Activated naive CD8-positive, alpha-beta T cell treated with anti-CD3 and anti-CD28 coated beads, Interleukin-2, amount 10 ng/mL, durations not matched to agents 7 days and 5 days (primary cell): ENCODE results near the gene GNAT1. TPM values are rescaled to one million over a fixed set of nuclear protein-coding genes. Genes with fewer than 3 reads are reported as not detected.

Experiments
- ATAC-seq: fragments of 150-1000 bp; cut with Tn5 transposase; one replicate; pipeline ENCODE4 v1.10.0; 2021; ENCODE audit warnings: low read depth, moderate library complexity
- POLR2A ChIA-PET: fragments of 350-600 bp; sonication (Branson Sonifier 250); formaldehyde crosslinking; loops from one replicate; lab custom pipeline; 2021; ENCODE audit warnings: antibody characterized with exemption; lab: Charles Lee
- DNase-seq: peaks from one replicate; pipeline ENCODE4 v3.0.0; 2021
- H3K27ac Mint-ChIP-seq: one replicate; pipeline ENCODE4 v1.8.0; 2022; ENCODE audit warnings: mild to moderate bottlenecking, mixed read lengths
- H3K27me3 Mint-ChIP-seq: one replicate; pipeline ENCODE4 v1.8.0; 2022; ENCODE audit warnings: mild to moderate bottlenecking, moderate library complexity, mixed read lengths
- H3K36me3 Mint-ChIP-seq: one replicate; pipeline ENCODE4 v1.8.0; 2021; ENCODE audit warnings: mild to moderate bottlenecking, mixed read lengths
- H3K4me1 Mint-ChIP-seq: one replicate; pipeline ENCODE4 v1.8.0; 2021; ENCODE audit warnings: mixed read lengths
- H3K4me3 Mint-ChIP-seq: one replicate; pipeline ENCODE4 v1.8.0; 2022; ENCODE audit warnings: mild to moderate bottlenecking, moderate library complexity, mixed read lengths
- H3K9me3 Mint-ChIP-seq: one replicate; pipeline ENCODE4 v1.8.0; 2021; ENCODE audit warnings: mixed read lengths
- total RNA-seq, 2 experiments: library from RNA; stranded (reverse); gene quantifications; one replicate each; pipeline ENCODE4 v1.2.3, GENCODE V29; 2021

The GNAT1 gene
- total RNA-seq, 2 experiments from 2014 or later, result not detected

DNA sequence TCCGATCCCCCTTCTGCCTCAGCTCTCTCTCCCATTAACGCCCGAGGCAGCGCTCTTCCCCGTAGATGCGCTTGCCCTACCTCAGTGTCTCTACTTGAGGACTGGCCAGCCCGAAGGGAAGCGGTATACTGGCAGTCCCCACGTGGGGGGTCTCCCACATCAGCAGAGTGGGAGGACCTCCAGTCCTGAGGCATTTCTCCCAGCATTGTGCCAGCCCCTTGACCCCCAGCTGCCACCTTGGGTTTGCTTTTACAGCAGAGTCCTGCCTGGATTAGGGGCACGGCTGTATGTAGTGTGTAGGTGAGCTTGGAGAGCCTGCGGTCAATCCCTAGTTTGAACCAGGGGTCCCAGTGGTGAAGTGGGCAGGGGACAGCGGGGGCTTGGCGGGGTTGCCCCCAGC lies 35.5 kb upstream of the GNAT1 start:
- Mint-ChIP-seq H3K36me3 (no peaks in the 10 kb centered on the region), H3K27me3 (peaks cover 37% of the 10 kb centered on the region), H3K27ac (no peak overlapping the region), H3K9me3 (no peaks in the 10 kb centered on the region), H3K4me3 (peak overlapping the region; percentile 50), H3K4me1 (peaks cover 11% of the 10 kb centered on the region)
- DNase-seq, result no peak
- no peak for ATAC-seq
- POLR2A ChIA-PET, result interaction anchor here (1.2 kb wide), 2 partner anchors 17 to 67 kb away, joined by 3 read pairs; no protein-coding TSS in a partner anchor

DNA sequence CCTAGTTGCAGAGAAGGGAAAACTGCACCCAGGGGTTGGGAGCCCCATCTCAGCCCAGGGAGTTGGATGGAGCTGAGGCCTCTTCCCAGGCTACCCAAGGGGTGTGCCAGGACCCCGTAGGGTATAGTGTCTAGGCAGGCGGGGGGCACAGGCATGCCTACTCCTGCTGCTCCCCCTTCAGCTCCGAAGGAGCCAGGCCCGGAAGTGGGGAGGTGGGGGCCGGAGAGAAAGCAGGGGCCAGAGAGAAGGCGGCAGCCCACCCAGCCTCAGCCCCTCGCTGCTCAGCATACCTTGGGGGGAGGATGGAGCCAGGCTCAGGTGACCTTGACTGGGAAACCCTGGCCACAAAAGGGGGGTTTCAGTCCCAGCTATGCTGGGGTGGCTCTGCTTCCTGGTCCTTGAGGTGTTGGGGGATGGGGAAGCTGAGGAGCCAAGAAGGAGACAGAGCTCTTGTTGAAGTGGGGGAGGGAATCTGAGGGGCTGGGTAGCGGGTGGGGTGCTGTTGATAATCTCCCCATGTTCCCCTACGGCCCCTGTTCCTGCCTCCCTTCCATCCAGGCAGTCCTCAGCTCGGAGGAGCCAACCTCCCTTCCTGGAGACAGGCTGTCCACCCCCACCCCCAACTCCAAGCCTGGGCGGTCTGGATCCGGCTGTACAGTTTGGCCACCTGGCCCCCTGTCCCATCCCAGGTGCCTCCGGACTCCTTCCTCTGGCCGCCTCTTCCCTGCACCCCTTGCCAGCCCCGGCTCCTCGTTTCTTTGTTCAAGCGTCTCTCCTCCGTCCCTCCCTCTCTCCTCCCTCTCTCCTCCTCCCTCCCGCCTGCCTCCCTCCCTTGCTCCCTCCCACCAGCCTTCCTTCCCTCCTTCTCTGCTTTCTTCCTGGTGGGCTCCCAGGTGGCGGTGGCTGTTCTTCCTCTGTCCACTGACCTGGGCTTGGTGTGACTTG lies 34.6 kb upstream of the GNAT1 start:
- H3K27ac Mint-ChIP-seq, result no peak overlapping the region
- no peaks in the 10 kb centered on the region for H3K36me3 Mint-ChIP-seq
- peaks cover 11% of the 10 kb centered on the region for H3K4me1 Mint-ChIP-seq
- peaks cover 39% of the 10 kb centered on the region for H3K27me3 Mint-ChIP-seq
- ATAC-seq (no peak), DNase-seq (no peak)
- POLR2A ChIA-PET, result interaction anchor here (0.7 to 1.2 kb wide), 3 partner anchors 16 to 68 kb away, joined by 3 read pairs; no protein-coding TSS in a partner anchor
- H3K4me3 Mint-ChIP-seq, result no peak overlapping the region
- no peaks in the 10 kb centered on the region for H3K9me3 Mint-ChIP-seq

DNA sequence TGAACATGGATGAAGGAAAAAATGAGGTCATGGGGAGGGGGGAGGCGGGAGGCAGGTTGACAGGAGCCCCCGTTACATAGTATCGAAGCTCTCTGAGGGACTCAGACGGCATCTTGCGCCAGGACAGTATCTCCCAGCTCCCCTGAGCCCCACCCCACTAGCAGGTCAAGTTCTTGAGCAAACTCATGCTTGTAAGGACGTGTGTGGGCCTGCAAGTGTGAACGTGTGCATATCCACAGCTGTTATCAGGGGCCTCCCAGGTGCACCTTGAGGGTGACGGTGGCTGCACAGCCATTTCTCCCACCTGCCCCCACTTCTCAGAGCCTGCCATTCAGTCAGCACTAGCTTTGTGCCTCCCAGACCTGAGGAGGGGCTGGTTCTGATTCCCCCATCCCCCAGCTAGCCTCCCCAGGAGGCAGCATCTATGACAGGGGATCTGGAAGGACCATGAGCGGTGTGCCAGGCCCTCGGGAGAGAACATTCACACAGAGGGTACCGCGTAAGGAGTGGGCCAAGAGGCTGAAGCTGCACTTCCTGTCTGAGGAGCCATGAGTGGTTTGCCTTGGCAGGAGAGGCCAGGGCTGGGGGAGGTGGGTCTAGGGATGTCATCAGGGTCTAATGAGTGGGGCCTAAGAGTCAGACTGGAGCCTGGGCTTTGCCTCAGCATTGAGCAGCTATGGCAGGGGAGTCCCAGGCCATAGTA lies 33.4 kb upstream of the GNAT1 start:
- DNase-seq (no peak), ATAC-seq (no peak)
- peaks cover 39% of the 10 kb centered on the region for H3K27me3 Mint-ChIP-seq
- H3K9me3 Mint-ChIP-seq, result no peaks in the 10 kb centered on the region
- H3K4me3 Mint-ChIP-seq, result no peak overlapping the region
- POLR2A ChIA-PET, result no interaction called here
- H3K4me1 Mint-ChIP-seq, result peaks cover 11% of the 10 kb centered on the region
- no peak overlapping the region for H3K27ac Mint-ChIP-seq
- H3K36me3 Mint-ChIP-seq, result no peaks in the 10 kb centered on the region

DNA sequence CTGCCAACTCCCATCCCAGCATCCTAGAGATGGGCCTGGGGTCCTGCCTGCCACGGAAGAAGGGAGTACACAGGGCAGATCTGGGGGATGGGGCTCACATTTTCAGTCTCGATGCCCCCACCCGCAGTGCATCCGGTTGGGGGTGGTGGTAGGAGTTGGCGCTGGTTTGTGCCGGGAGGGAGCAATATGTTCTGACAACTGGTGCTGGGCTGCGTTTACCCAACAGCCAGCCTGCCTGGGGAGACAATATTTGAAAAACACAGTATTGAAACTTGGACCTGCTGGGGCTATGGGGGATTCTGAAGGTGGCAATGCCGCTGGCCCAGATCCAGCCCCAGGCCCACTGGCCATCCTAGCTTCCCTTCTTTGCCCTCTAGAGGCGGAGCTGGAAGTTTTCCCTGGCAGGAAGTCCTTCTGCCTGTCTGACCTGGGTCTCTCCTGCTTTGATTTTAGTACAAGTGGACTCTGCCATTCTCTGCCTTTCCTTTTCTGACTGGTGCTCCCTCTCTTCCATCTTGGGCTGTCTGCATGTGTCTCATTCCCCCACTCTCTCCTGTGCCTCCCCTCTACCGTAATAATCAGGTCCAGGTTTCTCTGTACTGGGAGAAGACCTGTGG lies 32.8 kb upstream of the GNAT1 start:
- no peak for ATAC-seq
- no peaks in the 10 kb centered on the region for H3K36me3 Mint-ChIP-seq
- H3K27ac Mint-ChIP-seq, result no peak overlapping the region
- H3K27me3 Mint-ChIP-seq, result peaks cover 33% of the 10 kb centered on the region
- H3K4me3 Mint-ChIP-seq, result no peak overlapping the region
- H3K9me3 Mint-ChIP-seq, result no peaks in the 10 kb centered on the region
- DNase-seq, result no peak
- POLR2A ChIA-PET, result no interaction called here
- peaks cover 10% of the 10 kb centered on the region for H3K4me1 Mint-ChIP-seq

DNA sequence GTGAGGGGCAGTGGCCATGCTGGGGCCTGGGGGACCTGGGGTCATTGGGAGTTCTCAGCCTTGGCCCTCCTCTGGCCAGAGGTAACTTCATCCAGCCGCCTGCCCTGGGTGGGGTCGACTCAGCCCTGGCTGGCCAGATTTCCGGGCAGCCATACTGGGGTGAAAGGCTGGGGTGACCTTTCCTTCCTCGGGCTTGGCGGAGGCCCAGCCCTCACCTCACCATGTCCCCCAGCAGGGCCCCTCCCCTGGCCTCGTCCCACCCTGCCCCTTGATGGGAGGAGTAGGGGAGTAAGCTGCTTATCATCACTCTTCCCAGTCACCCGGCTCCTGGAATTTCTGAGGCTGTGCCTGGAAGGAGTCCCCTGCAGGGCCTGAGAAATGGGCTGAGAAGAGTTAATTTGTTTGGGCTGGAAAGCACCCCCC lies 30.8 kb upstream of the GNAT1 start:
- POLR2A ChIA-PET, result no interaction called here
- no peak for ATAC-seq
- Mint-ChIP-seq H3K36me3 (no peaks in the 10 kb centered on the region), H3K4me3 (no peak overlapping the region), H3K4me1 (peaks cover 5% of the 10 kb centered on the region), H3K27me3 (peaks cover 29% of the 10 kb centered on the region), H3K9me3 (no peaks in the 10 kb centered on the region), H3K27ac (no peak overlapping the region)
- no peak for DNase-seq

DNA sequence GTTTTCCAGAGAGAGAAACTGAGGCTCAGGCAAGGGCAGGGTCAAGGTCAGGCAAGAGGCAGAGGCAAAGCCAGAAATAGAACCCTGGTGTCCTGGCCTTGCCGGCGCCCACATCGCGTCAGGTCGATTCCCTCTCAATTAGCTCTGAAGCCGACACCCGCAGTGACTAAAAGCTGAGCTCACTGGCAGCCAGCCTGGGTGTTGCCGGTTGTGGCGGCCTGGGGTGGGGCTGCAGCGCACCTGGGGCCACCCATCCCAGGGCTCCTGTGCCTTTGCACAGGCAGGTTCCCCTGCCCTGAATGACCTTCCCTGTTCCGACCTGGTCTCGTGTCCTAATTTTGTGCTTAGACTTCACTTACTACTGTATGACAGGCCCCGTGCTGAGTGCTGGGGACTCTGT lies 30.1 kb upstream of the GNAT1 start:
- H3K36me3 Mint-ChIP-seq, result no peaks in the 10 kb centered on the region
- no peak overlapping the region for H3K27ac Mint-ChIP-seq
- POLR2A ChIA-PET, result no interaction called here
- H3K27me3 Mint-ChIP-seq, result peaks cover 21% of the 10 kb centered on the region
- no peak overlapping the region for H3K4me3 Mint-ChIP-seq
- H3K9me3 Mint-ChIP-seq, result no peaks in the 10 kb centered on the region
- no peak for DNase-seq
- no peak for ATAC-seq
- H3K4me1 Mint-ChIP-seq, result peaks cover 3% of the 10 kb centered on the region

DNA sequence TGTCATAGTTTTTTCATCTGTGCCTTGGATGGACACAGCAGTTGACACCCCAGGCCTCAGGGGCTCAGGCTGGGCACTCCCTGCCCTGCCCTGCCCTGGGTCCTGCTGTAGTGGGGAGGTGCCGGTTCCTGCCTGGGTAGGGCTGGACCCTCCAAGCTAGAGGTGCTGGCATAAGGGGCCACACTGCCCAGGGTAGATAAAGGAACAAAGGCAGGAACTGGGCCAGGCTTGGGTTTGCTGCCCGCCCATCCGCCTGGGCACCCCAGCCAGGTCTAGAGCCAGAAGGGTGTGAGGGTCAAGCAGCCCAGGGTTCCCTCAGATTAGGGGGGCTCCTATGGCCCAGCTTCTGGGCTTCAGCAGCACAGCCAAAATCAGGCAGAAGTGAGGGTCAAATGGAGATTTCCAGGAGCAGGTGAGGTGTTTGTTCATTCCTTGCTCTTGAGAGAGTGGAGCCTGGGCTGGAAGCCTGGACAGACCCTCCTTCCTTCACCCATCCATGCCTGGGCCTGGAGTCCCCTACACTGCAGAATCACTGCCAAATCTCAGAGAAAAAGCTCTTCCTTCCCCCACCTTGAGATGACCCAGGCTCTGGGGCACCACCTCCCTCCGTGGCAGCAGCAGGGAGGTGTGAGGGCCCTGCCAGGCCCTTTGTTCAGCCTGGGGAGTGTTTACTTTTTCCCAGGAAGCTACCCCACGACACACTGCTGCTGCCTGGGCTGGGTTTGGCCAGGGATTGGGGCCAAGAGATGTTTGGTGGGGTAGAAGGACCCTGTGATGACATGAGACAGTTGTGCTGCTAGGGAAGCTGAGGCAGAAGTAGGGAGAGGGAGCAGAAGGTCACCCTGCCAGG lies 29.2 kb upstream of the GNAT1 start:
- POLR2A ChIA-PET, result no interaction called here
- Mint-ChIP-seq H3K4me3 (no peak overlapping the region), H3K27me3 (peaks cover 13% of the 10 kb centered on the region), H3K9me3 (no peaks in the 10 kb centered on the region), H3K4me1 (peaks cover 3% of the 10 kb centered on the region), H3K27ac (no peak overlapping the region), H3K36me3 (no peaks in the 10 kb centered on the region)
- DNase-seq, result no peak
- ATAC-seq, result no peak

DNA sequence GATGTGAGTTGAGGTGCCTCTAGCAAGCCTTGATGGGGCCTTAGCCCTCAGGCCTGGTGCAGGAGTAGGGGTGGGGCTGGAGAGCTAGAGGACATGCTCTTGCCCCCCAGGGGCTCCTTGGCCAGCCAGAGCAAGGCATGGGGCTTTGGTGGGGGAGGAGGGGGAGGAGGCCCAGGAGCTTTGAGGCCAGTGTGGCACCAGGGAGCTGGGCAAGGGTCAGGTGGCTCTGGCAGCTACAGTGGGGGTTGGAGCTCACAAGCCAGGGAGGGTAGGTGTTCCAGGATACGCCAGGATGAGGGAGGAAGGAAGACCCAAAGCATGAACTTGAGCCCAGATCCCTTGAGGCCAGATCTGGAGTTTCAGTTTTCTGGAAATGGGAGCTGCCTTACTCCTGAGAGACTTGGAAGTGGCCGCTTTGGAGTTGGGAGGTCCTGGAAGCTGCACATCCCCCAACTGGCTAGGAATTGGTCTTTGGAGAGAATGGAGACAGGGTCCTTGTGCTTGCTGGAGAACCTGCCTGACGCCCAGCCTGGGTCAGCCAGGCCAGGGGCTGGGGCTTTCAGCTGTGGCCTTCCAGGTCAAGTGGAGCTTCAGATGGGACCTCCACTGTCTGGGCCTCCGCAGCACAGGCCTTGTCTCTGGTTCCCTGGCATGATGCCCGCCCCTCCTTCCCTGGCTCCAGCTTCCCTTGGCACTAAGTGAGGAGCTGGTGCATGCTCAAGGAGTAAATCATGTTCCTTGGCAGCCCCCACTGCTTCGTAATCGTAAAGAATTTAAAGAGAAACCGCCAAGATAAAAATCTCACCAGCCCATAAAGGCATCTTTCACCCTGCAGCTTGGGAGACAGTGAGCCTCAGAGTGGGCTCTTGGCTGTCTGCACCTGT lies 27.6 kb upstream of the GNAT1 start:
- H3K36me3 Mint-ChIP-seq, result no peaks in the 10 kb centered on the region
- H3K9me3 Mint-ChIP-seq, result no peaks in the 10 kb centered on the region
- no peak for DNase-seq
- no peaks in the 10 kb centered on the region for H3K4me1 Mint-ChIP-seq
- POLR2A ChIA-PET, result no interaction called here
- ATAC-seq, result no peak
- H3K27me3 Mint-ChIP-seq, result peaks cover 8% of the 10 kb centered on the region
- H3K27ac Mint-ChIP-seq, result no peak overlapping the region
- H3K4me3 Mint-ChIP-seq, result no peak overlapping the region

DNA sequence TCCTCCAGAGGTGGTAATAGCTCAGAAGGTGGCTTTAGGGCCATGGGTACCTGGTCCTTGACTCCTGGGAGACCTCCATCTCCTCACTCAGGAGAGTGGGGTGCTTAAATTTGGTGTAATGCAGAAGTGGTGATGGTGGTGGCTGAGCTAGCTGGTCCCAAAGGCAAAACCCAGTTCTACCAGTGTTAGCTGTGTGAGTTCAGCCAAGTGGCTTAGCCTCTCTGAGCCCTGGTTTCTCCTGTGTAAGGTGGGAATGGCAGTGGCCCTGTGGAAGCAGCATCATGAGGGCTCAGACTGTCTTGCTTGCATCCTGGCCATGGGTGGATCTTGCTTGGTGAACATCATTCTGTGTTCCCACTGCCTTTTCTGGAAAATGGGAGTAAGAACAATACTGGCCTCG lies 26.9 kb upstream of the GNAT1 start:
- DNase-seq, result no peak
- Mint-ChIP-seq H3K27ac (no peak overlapping the region), H3K9me3 (no peaks in the 10 kb centered on the region), H3K36me3 (no peaks in the 10 kb centered on the region), H3K4me1 (no peaks in the 10 kb centered on the region), H3K27me3 (peaks cover 8% of the 10 kb centered on the region), H3K4me3 (no peak overlapping the region)
- ATAC-seq, result no peak
- POLR2A ChIA-PET, result no interaction called here

DNA sequence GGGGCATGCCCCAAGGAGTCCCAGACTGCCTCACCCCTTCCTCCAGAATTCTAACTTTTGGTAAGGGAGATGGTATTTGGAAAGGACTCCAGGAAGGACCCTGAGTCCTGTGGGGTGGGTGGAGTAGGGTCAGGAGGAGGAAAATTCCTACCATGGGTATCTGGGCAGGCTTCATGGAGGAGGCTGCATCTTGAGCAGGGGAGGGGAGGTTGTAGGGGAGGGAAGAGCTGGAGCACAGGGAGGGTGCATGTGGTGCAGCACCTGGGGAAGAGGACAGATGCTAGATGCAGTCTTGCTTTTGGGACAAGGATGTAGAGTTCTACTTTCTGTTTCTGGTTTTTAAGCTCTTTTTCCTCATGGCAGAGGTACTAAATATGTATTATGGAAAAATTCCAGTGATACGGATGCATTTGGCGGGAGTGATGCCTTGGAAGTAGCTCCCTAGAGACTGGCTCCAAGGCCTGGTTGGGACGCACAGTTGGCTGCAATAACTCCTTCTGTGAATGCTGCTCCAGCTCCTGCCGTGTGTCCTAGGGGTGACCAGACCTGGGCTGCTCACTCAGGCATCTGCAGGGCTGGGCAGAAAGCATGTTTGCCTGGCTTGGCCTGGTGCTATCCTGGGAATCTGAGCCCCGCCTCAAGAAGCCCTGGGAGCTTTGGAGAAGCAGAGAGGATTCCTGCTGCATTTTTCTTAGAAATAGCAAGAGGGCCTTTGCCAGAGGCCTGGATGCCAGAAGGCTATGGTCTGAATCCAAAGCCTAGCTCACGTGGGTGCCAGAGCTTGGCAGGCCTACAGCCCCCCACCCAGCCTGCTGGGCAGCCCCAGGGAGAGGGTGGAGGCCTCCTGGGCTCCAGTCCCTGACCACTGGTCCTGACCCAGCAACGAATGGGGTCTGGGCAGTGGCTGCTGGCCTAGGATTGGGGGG lies 26.2 kb upstream of the GNAT1 start:
- Mint-ChIP-seq H3K27ac (no peak overlapping the region), H3K9me3 (no peaks in the 10 kb centered on the region), H3K27me3 (peaks cover 8% of the 10 kb centered on the region), H3K36me3 (no peaks in the 10 kb centered on the region), H3K4me1 (no peaks in the 10 kb centered on the region), H3K4me3 (no peak overlapping the region)
- POLR2A ChIA-PET, result no interaction called here
- no peak for DNase-seq
- no peak for ATAC-seq

DNA sequence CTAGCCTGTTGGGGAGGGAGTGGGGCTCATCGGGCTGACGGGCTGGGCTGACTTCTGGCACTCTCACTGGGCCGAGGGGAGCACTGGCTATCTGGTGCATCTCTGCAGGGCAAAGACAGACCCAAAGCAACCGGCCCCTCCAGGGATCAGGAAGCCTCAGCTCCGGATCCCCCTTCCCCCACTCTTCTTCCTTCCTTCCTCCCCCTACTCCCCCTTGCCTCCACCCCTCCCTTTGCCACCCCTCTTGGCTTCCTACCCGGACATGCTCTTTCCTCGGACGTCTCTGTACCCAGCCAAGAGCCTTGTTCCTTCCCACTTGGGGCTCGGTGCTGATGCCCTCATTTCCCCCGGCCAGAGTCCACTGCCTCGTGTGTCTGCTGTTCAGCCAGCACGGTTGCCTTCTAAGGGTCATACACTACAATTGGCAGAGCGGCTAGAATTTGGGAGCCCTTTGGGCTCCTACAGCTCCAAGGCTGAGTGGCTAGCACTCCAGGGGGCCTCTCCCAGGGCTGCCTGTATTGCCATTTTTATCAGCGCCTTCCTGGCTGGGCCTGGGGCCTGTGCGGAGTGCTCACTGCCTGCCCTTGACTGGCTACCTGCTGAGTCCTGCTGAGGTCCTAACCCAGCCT lies 25.4 kb upstream of the GNAT1 start:
- POLR2A ChIA-PET, result no interaction called here
- Mint-ChIP-seq H3K4me3 (no peak overlapping the region), H3K9me3 (no peaks in the 10 kb centered on the region), H3K36me3 (no peaks in the 10 kb centered on the region), H3K4me1 (no peaks in the 10 kb centered on the region), H3K27me3 (peaks cover 8% of the 10 kb centered on the region), H3K27ac (no peak overlapping the region)
- no peak for DNase-seq
- ATAC-seq, result no peak
